Activated CD4-positive, alpha-beta T cell treated with anti-CD3 and anti-CD28 coated beads, Interleukin-2, amount 50 U/mL, for 48 hours (primary cell): ENCODE results near the gene LTB.

Experiments
- DNase-seq, 2 experiments: peaks; one replicate each; pipeline ENCODE4 v3.0.0-alpha.2; 2020

The LTB gene

DNA sequence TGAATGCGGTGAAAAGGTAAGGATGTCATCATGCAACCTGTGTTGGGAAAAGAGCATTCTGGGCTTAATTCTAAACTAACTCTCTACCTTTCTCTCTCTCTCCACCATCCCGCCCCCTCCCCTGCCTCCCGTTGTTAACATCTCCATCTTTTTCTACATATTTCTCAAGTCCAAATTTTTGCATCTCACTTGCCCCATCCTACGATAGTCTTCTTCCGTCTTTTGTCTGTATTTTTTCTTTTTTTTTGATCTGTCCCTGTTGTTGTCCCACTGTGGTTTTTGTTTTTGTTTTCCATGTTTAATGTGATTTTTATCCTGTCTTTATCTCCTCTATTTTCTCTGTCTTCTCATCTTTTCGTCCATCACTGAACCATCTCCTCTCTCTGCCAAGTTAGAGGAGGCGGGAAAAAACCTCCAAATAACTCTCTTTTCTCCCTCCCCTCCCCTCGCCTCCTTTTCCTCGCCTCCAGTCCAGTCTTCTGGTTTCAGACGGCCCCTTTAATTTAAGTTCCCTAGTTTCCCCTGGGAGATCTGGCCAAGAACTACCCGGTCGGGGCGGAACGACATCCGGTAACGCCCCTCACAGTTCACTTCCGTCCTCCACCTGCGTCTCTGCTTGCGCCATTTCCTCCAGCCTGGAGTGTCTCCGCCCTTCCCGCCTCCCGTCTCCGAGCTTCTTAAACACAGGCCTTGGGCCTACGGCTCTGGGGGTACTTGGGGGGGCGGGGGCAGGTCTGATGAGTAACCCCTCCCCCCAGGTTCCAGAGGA is 35.1 kb downstream of the LTB start, which contains the start of gene NFKBIL1:
Gene NFKBIL1, plus strand, starts transcription at position 651 of the 769 bp plus-strand sequence. Its CDS starts 87 bp downstream, at position 738.
- DNase-seq: peak; percentile 91 to 95

DNA sequence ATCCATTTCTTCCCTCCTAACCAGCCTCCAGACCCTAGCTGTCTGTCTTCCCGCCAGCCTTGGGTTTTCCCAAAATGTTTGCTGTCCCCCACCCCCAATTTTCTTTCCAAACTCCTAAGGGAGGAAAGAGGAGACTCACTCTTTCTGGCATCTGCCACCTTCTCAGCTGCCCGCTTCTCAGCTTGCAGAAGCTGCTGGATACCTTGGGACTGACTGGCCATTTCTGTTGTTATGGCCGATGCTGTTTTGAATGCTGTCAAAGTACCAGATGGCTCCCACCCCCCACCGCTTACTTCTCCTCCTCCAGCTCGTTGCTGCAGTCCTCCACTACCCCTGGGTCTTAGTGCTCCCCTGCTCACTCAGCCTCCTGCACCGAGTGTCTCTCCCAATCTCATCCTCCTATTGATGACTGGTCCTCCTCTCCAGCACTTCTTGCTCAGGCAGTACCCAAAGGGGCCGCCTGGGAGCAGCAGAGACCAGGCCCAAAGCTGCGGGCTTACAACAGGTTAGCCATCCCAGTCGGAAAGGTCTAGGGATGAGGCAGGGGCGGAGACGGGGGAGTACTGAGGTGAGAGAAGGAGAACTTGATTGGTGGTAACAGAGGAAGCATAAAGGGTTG is 35.8 kb downstream of the LTB start, which contains the start of gene ATP6V1G2:
Gene ATP6V1G2, minus strand, starts transcription at position 270 of the 619 bp plus-strand sequence. Its CDS starts 49 bp downstream, at position 221.
- DNase-seq: peak; percentile 93 to 96

DNA sequence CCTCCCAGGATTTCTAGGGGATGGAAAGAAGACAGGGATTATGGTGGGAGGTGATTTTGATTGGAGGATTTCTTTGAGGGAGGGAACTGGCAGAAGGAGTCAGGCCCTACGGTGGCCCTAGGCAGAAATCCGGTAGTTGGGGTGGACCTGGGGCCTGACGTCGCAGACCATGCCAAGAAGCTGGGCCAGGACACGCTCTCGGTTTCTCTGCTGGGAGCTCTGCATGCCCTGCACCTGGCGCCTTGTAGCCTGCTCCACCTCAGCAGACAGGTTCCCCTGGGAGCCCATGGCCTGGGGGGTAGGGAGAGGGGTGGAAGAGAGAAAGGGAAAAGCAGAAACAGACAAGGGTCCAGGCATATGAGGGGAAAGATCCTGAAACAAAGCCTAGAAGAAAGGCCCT is 36.9 kb downstream of the LTB start:
- no peak for DNase-seq

DNA sequence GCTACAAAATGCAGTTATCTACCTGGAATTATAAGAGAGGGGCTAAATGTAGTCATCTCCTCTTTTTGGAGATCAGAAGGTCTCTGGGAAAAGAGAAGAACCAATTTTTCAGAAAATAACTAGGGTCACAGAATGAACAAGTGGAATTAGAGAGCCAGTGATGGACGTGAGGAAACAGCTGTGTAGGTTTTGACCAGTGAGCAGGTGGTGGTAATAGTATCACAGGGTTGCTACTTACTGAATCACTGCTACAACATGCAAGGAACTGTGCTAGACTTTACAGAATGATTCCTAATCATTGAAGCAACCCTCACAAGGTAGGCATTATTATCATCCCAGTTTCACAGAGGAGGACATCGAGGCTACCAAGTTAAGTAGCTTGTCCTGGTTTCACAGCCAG is 37.5 kb downstream of the LTB start:
- no peak for DNase-seq

DNA sequence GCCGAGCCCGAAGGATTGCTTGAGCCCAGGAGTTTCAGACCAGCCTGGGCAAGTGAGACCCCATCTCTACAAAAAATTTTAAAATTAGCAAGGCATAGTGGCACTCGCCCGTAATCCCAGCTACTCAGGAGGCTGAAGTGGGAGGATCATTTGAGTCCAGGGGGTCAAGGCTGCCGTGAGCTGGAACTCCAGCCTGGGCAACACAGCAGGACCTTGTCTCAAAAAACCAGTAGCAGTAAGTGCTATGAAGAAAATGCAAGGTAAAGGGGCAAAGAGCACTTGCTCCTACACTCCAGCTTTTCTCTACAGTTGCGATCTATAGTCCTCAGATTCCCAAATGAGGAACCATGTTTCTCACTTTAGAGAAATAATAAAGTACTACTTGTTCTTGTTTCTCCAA is 38.6 kb downstream of the LTB start:
- DNase-seq: no peak

DNA sequence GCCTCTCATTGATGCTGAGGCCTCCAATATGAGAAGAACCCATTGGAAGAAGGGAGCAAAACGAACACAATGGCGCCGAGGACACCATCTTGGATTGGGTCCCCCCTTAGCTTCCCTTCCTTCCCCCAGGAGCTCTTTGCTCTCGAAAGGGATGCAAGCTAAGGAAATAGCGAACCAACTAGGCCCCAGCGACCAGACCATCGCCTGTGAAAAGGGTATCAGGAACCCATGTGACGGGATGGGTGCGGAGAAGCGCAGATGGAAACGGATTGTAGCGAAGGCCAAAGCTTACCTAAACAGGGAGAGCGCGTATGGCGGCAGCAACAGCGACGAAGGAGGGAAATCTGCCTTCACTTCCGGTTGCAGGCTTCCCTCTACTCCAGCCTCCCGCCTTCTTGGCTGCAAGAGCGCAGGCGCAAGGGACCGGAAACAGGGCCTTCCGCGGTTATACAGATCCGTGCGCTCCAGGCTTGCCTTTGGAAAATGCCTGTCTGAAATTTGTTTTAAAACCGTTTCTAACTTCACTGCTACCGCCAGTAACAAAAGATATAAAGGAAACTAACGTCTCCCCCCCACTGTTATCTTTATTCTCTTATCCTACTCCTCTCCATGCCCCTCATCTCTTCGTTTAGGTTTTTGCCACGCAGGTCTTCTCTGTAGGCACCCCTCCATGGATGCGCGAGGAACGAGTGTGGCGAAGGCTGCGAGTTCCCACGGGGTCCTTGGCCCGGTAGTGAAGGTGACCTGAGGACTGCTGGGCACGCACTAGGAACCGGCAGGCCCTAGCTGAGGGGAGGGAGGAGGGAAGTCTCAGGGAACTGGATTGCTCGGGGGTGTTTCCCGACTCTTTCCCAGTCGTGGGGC is 40.3 kb downstream of the LTB start, which contains the start of gene DDX39B:
Gene DDX39B, minus strand, starts transcription at position 346 of the 864 bp plus-strand sequence. CDS start 1,471 bp downstream, outside the sequence.
- DNase-seq: peak; percentile 91 to 94

DNA sequence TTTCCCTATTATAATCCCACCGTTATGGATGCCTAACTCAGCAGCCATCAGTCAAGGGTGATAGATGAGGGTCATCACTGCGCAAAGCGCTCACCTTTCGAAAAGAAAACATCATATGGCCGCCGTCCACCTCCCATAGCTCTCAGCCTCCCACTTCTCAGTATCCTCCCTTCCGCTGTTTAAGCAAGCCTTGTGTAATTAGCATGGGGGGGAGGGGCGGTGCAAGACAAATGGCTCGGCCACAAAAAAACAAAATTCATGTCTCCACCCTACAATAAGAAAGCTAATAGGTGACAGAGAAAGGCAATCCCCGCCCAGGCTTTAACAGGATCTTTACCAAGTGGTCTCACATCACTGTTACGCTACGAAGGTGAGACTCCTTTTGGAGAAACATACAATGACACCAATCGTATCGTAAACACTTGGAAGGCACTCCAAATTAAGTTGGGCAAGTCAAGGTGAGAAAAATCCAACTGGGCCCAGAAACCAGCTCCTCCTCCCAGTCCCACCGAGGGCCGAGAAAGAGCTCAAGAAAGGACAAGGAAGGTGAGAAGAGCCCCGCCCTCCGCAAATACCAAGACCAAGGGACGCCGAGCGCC is 41.1 kb downstream of the LTB start:
- DNase-seq: peak; percentile 68 to 72

DNA sequence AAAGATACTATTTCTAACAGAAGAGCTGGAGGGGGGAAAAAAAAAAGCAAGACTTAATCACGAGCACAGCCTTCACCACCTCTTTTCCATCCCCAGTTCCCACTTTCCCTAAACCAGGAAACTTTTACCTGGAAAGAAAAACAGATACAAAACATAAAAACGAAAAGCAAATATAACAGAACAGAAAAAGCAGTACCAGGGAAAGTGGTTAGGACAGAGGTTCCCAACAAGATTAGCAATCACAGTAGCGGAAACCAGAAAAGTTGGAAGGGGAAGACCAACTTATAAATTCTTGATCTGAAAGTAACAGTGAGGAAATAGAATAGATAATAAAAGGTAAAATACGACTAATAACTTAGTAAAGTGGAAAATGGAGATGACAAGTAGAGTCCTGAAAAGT is 41.6 kb downstream of the LTB start:
- DNase-seq: no peak

DNA sequence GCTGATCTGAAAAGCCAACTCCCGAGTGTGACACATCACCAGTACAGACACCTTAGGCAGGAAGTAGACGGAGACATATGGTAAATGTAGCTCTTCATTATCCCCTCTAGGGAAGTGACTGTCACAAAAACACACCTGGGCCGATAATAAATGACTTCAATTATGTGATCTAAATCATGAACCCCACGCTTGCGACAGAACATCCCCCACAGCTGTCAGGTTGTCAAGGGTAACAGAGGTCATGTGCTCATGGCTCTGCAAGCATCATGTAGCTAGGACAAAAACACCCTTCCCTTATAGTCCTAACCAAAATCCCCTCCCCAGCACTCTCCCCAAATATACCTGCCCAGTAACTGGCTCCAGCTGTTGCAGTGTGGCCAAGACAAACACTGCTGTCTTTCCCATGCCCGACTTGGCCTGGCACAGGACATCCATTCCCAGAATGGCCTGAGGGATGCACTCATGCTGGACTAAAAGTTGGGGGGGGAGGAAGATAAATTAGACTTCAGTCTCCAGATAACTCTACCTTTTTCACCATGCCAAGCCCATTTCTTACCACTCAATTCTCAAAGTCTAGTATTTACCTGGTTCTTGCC is 43.3 kb downstream of the LTB start:
- DNase-seq: no peak

DNA sequence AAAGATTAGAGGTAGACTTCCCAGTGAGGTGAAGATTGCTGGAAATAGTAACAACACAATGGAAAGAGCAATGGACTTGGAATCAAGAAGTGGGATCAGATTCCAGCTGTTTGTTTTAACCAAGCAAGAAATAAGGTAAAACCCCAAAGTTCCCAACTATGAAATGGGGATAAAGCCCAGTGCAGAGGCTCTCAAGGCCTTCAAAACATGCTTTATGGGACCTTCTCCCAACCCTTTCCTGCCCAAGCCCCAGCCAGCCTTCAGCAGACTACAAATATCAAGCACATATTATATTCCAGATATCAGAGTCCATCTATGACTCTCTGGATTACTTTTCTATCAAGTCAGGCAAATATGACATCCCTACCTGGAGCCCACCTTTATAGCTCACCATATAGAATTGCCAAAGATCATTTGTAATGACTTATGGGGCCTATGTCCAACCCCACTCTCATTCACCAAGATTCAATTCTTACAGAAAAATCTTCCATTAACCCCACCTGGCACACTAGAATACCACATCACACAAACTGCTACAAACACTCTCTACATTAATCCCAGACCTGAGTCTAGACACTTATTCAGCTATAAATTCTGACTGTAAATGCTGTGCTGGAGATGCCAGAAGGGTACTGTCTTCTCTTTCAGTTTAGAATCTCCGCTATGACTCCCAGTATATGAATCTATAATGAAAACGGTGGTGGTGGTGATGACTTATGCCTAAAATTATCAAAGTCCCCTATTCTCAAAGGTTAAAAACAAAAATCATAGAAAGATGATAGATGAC is 46.5 kb downstream of the LTB start:
- no peak for DNase-seq

DNA sequence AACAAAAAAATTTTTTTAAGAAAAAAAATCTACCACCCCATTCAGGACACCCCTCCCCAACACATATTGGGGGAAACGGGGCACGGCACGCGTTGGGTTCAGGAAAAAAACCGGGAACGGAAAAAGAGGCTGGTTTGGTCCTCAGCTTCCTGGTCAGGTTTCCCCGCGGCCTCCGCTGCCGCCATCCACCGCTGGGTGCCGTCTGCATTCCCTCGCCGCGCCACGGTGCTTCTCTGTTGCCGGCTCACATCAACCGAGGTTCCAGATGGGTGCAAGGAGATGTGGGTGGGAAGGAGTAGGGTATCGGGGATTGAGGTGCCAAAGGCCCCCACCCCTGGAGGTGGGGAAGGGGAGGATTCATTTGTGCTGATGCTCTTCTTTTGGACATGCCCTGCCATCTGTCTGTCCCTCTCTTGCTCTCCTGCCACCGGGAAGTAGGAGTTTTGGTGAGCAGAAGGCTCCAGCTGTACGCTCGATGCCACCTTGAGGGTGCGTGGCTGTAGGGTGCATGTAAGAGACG is 47.6 kb downstream of the LTB start:
- no peak for DNase-seq

DNA sequence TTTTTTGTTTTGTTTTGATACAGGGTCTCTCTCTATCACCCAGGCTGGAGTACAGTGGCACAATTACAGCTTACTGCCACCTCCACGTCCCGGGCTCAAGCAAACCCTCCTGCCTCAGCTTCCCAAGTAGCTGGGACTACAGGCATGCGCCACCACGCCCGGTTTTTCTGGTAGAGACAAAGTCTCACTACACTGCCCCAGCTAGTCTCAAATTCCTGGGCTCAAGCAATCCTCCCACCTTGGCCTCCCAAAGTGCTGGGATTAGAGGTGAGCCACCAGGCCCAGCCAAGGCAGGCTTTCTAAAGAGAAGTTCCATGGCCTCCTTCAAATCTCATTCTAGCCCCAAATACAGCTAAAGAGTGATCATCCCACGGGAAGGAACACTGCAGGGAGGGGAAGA is 48.2 kb downstream of the LTB start:
- DNase-seq: no peak

DNA sequence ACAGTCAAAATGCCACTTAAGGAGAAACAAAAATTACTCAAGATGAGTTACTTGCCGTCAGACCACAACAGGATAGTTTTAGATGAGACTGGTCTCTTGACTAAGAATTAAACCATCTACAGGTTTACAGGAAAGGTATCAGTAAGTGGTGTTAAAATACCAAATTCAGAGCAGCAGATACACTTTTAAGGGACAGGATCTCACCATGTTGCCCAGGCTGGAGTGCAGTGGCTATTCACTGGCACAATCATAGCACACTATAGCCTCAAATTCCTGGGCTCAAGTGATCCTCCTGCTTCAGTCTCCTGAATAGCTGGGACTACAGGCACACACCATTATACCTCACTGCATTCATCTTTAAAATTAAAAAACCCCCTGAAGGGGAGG is 48.8 kb downstream of the LTB start:
- DNase-seq: no peak

DNA sequence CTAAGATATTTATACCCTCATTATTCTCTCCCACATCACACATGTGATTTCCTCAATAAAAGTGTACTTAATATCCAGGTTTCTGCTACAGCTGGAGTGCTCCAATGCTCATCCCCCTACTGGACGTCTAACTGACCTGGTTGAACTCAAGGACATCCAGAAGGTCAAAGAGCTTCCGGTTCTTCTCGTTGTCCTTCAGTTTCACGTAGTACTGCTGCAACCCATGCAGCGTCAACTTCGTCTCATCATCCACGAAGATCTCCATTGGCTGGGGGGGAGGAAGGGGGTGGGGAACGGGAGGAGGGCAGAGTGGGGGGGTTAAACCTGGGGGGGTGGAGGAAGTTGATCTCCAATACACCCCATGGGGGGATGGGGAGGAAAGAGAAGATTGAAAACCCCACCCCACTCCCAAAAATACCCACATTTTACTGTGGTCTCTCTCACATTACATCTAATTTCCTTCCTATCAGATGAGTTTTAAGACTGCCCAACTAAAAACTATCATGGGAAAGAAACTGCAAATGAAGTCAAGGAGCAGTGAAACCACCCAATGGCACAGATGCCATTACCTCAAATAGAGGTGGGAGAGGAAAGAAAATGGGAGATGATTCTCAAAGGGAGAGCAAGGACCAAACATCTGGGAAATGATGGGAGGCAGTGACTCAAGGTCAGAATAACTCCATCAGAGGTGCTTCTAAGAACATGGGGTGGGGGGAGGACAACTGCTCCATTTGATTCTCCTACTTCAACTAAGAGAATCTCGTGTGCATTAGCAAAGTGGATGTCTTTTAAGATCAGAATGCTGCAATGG is 49.4 kb downstream of the LTB start:
- no peak for DNase-seq

DNA sequence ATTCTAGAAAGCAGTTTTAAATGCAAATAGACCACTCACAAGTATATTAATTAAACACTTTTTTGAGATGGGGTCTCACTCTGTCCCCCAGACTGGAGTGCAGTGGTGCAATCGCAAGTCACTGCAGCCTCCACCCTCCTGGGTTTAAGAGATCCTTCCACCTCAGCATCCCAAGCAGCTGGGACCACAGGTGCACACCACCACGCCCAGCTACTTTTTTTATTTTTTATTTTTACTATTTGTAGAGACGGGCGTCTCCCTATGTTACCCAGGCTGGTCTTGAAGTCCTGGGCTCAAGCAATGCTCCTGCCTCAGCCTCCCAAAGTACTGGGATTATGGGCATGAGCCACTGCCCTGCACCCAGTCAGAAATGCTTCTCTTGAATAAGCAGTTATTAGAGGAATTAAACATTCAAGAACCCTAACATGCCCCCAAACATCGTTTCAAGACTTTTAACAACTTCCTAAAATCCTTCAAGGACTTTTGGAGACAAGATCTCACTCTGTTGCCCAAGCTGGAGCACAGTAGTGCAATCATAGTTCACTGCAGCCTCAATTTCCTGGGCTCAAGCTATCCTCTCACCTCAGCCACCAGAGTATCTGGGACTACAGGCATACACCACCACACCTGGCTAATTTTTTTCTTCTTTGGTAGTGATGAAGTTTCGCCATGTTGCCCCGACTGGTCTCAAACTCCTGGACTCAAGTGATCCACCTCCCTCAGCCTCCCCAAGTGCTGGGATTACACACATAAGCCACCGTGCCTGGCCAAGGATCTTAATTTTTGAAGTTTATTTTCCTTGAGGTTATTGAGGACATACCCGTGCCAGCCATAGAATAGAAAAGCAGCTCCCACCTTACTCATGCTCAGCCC is 50.2 kb downstream of the LTB start:
- DNase-seq: no peak

DNA sequence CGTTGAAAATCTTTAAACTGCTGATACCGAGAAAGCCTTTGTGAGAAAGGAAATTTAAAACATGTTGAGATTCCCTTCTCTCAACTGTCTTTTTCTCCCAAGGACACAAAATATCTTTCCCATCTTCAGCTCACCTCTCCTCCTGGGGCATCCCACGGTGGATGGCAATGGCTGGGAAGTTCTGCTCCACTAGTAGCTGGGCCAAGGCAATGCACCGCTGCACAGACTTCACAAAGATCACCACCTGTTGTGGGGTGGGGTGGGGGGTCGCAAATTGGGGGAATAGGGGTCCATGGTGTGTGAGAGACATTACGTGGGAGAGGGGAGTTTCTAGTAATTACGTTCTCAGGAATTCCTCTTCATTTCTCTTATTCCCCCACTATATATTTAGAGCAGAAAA is 51.1 kb downstream of the LTB start:
- DNase-seq: no peak

DNA sequence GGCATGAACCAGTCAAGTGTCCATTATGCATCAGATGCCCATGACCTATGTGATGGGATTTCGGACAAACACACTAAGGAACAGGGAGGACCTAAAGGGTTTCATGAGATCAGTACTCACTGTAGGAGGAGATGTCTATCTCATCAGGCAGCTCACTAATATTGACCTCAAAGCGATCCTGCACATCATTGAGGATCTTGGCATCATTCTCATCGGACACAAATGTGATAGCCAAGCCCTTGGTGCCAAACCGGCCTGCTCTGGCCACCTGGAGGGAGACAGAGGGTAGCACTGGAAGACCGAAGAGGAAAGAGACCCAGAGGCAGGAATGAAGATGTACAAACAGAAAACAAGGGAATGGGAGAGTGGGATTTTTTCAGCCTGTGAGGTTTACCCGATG is 51.6 kb downstream of the LTB start:
- no peak for DNase-seq
